ENCODE measurements around the gene SLC37A1. TPM values are rescaled to one million over a fixed set of nuclear protein-coding genes. Genes with fewer than 3 reads are reported as not detected.
"Not testable (repeated sequence)": the region's sequence is repeated elsewhere in the genome, so short reads cannot be mapped to it uniquely, and the experiment has no call there.

Gene SLC37A1
- total and polyA plus RNA-seq, 7 donors: 2.3 to 98.5 (median 7.8) TPM

DNA sequence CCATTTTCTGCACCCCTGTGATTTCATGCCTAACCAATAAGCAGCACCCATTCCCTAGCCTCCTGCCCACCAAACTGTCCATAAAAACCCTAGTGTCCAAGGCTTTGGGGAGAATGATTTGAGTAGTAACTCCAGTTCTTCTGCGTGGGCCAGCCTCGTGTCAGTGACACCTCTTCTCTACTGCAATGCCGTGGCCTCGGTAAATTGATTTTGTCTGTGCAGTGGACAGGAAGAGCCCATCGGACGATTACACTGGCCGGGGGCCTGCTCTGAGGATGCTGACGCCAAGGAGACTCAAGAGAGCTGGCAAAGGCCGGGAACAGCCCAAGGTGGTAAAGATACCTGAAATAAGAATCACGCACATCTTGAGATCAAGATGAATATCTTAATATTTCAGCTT, 47.0 kb upstream of the SLC37A1 start:
- Histone ChIP-seq H3K36me3 (no peaks in the 10 kb centered on the region), H3K27ac (no peak overlapping the region), H3K4me3 (no peak overlapping the region), H3K9me3 (no peaks in the 10 kb centered on the region), H3K27me3 (no peaks in the 10 kb centered on the region), H3K4me1 (peaks cover 0 to 6% (median 0%) of the 10 kb centered on the region in 4 donors)
- WGBS, 2 donors: 94 to 97% methylated on average over 10 of the region's 10 CpGs
- intact Hi-C loops (cut with DNase I): no loop called here
- no peak for DNase-seq
- TF ChIP-seq, protein P1, sequence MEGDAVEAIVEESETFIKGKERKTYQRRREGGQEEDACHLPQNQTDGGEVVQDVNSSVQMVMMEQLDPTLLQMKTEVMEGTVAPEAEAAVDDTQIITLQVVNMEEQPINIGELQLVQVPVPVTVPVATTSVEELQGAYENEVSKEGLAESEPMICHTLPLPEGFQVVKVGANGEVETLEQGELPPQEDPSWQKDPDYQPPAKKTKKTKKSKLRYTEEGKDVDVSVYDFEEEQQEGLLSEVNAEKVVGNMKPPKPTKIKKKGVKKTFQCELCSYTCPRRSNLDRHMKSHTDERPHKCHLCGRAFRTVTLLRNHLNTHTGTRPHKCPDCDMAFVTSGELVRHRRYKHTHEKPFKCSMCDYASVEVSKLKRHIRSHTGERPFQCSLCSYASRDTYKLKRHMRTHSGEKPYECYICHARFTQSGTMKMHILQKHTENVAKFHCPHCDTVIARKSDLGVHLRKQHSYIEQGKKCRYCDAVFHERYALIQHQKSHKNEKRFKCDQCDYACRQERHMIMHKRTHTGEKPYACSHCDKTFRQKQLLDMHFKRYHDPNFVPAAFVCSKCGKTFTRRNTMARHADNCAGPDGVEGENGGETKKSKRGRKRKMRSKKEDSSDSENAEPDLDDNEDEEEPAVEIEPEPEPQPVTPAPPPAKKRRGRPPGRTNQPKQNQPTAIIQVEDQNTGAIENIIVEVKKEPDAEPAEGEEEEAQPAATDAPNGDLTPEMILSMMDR (IDR thresholded peaks at IDR 0.05): no peak

DNA sequence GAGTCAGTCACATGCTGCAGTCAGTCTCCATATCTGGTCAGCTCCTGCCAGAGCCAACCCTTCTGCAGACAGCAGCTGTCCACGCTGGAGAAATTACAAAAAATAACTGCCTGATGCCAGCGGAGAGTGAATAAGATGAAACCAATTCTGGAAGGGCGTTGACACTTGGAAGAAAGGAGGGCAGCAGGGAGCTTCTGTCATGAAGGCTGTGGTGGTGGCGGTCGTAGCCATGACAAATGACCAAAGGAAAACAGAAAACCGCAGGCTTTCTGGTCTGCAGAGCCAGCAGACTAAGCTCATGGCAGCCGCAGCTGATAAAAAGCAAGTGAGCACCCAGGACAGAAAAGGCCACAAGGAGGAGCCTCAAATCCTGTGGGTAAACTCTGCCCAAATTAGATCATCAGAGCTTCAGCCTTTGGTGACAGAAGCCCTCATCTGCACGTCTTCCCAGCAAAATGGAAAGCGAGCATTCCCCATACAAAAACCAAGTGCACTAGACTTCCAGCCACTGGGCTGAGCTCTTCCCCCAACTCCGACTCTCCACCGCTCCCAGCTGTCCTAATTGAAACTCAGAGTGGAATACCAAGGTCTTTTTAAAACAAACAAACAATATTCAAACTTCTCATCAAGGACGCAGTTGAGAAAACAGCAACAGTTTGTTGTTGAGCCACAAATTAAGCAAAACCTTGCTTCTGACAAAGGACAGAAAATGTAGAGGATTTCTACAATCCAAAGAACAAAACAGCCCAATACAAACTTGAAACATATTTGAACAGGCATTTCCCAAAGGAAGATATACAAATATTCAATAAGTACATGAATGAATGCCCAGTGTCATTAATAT, 46.3 kb upstream of the SLC37A1 start:
- Histone ChIP-seq H3K27me3 (no peaks in the 10 kb centered on the region), H3K36me3 (no peaks in the 10 kb centered on the region), H3K27ac (no peak overlapping the region), H3K4me3 (no peak overlapping the region), H3K9me3 (no peaks in the 10 kb centered on the region), H3K4me1 (peaks cover 0 to 6% (median 0%) of the 10 kb centered on the region in 4 donors)
- TF ChIP-seq POLR2A (IDR thresholded peaks at IDR 0.05) (no peak), POLR2AphosphoS5 (IDR thresholded peaks at IDR 0.05) (no peak), EP300 (IDR thresholded peaks at IDR 0.05) (no peak)
- TF ChIP-seq, protein P1 (IDR thresholded peaks at IDR 0.05): no peak
- no peak for DNase-seq
- 62 to 71% methylated on average over 12 of the region's 12 CpGs for WGBS, 2 donors
- intact Hi-C loops (cut with DNase I): no loop called here

DNA sequence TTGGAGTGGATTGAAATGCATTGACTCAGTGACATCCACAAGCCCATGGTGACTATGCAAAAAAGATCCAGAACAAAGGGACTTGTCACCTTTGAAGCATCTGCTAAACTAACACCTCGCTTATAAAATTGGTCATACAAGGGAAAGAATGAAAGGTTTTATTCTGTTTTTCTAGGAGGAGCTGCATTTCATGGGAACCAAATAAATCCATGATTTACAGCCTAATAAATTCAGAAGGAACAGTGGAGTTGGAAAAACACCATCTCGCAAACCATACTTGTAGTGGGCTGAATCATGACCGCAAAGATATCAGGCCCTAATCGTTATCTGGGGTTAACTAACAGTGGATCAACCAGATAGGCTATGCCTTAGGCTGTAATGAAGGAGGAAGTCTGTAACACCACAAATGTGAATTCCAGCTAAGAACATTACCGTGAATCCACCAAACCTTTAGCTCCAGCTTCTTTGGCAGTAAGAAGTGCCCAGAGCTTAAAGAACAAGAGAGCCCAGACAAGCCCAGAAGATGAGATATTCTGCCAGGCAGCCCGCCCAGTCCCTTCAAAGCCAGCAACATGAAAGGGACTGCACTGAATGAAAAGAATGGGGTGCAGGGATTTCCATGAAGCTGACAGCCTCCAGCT, 45.0 kb upstream of the SLC37A1 start:
- WGBS, 2 donors: 25 to 62% methylated on average over 6 of the region's 6 CpGs

DNA sequence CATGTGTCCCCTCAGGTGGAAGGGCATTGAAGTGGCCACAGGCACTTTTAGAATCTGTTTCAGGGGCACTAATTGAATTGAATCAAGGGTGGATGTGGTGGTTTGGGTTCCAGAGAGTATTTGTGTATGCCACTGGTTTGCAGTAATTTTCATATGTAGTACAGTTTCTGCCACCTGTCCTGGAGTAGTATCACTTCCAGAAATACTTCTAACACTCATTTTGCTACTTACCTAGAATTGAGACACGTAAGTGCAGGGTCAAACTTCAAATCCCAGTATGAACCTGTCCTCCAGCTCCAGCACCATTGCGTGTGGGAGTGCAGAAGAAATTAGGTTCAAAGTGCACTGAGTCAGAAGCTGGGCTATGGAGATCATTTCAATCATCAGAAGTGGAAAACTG, 44.4 kb upstream of the SLC37A1 start:
- Histone ChIP-seq H3K27ac (peak overlapping the region in 1 of 4 donors; percentile 14), H3K36me3 (no peaks in the 10 kb centered on the region), H3K9me3 (no peaks in the 10 kb centered on the region), H3K4me3 (no peak overlapping the region), H3K4me1 (peaks cover 0 to 6% (median 0%) of the 10 kb centered on the region in 4 donors), H3K27me3 (no peaks in the 10 kb centered on the region)
- intact Hi-C loops (cut with DNase I): no loop called here
- DNase-seq: no peak
- TF ChIP-seq, protein P1 (IDR thresholded peaks at IDR 0.05): no peak
- no peak for TF ChIP-seq POLR2A (IDR thresholded peaks at IDR 0.05)
- TF ChIP-seq POLR2AphosphoS5 (IDR thresholded peaks at IDR 0.05): no peak
- no peak for TF ChIP-seq EP300 (IDR thresholded peaks at IDR 0.05)
- 12 to 63% methylated on average over 2 of the region's 2 CpGs for WGBS, 2 donors

More for the DNA sequence above, 45.0 kb upstream of the SLC37A1 start:
- DNase-seq: no peak
- Histone ChIP-seq H3K36me3 (no peaks in the 10 kb centered on the region), H3K4me3 (no peak overlapping the region), H3K27me3 (no peaks in the 10 kb centered on the region), H3K4me1 (peaks cover 0 to 6% (median 0%) of the 10 kb centered on the region in 4 donors), H3K27ac (peak overlapping the region in 1 of 4 donors; percentile 14), H3K9me3 (no peaks in the 10 kb centered on the region)
- TF ChIP-seq EP300 (IDR thresholded peaks at IDR 0.05) (no peak), POLR2A (IDR thresholded peaks at IDR 0.05) (no peak), POLR2AphosphoS5 (IDR thresholded peaks at IDR 0.05) (no peak)
- TF ChIP-seq, protein P1 (IDR thresholded peaks at IDR 0.05): no peak
- intact Hi-C loops (cut with DNase I): no loop called here

DNA sequence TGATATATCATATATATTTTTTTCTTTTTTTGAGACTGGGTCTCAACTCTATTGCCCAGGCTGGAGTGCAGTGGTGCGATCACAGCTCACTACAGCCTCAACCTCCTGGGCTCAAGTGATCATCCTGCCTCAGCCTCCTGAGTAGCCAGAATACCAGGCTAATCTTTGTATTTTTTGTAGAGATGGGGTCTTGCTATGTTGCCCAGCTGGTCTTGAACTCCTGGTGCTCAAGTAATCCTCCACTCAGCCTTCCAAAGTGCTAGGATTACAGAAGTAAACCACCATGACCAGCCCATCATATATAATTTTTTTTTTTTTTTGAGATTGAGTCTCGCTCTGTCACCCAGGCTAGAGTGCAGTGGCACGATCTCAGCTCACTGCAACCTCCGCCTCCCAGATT, 43.9 kb upstream of the SLC37A1 start:
- H3K9me3 ChIP-seq; H3K27me3 ChIP-seq; H3K36me3 ChIP-seq; DNase-seq; H3K27ac ChIP-seq; intact Hi-C loops (cut with DNase I); H3K4me1 ChIP-seq; H3K4me3 ChIP-seq: not testable (repeated sequence)
- WGBS, 2 donors: 93 to 97% methylated on average over 4 of the region's 4 CpGs

Measured in sigmoid colon (tissue), 7 donors.